Limb (tissue), 2 donors: ENCODE results near the gene CDK8.
A peak's percentile ranks its signal among the peaks of the same experiment; 100 is the strongest.
"Not testable (repeated sequence)": the region's sequence is repeated elsewhere in the genome, so short reads cannot be mapped to it uniquely, and the experiment has no call there.

Experiments
- DNase-seq, 2 donors: peaks; one replicate each; pipeline ENCODE4 v3.0.0-alpha.2; 2016; ENCODE audit errors: extremely low spot score in 2 of 2

Gene CDK8

DNA sequence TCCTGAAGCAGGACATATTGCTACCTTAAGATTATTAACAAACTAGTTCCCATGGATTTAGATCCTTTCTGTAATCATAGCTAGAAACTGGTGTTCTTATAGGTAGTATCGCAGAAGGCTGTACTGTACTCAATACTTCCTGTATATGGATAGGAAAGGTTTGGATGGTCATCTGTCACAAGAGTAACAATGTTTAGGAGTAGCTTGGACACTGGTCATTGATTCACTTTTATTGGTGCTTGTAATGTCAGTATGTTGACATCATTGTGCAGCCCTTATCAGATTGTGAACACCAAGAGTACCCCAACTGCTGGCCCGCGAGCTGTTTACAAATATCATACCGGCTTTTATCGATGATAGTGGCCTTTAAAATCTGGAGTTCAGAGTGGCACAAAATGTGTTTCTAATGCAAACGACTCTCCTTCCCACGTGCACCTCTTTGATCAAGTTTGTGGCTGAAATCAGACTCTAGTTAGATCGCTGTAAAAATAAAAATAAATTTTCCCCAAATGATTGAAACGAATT lies 605 bp upstream of the CDK8 start:
- no peak for DNase-seq

DNA sequence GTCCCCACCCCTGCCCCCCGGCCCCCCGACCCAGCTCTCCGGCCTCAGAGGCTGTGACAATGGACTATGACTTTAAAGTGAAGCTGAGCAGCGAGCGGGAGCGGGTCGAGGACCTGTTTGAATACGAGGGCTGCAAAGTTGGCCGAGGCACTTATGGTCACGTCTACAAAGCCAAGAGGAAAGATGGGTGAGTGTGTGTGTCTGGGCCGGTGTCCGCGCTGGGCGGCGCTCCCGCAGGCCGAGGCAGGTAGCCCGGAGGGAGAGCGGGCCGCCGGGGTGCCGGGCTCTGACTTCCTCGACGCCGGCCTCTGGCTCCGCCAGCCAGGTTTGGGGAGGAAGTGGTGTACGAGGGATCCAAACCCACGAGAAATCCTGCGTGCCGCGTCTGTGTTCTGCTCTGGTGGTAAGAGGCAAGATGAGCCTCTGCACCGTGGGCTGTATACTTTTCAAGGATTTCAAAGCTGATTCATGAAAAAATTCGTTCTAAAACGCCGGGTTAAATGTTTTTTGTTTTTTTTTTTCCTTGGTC lies 718 bp downstream of the CDK8 start:
- DNase-seq = peak in 1 of 2 donors; percentile 66

DNA sequence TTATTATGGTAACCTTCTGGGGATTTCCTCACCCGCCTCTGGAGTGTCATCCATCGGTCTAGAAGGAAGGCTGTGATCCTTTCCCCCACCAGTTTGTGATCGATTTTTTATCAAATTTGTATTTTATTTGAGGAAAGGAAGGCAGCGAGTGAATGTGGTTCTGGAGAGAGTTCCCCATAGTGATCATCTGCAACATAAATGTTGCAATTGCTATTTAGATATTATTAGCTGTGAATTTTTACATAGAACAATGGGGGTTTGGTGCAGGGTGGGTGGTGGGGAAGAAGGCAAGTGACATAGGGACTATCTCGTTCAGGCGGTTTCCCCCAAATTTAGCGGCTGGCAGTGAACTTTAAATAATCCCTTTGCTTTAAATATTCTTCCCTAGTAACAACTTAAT lies 1.2 kb downstream of the CDK8 start:
- DNase-seq = no peak

DNA sequence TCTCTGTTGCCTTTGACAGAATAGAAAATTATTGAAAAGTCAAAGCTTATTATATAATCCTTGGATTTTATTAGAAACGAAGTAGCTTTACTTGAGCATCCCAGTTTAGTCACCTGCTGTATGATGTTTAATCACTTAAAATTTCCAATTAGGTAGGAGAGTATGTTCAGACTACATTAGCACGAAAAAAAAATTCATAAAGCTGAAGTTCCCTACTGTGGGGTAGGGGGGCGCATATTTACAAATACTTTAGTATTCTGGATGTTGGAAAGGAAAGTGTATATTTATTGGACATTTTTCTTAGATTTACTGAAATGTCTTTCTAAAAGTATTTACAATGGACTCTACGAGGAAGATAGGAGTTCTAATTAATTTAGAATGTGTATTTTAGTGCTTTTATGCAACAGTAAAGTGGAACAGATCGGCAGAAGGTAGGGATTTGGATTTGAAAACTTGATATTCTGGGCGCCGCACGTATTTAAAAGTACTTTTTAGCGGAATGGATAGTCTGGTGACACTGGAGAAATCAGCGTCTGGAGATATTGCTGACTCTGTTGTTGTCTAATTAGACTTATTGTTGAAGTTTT lies 1.9 kb downstream of the CDK8 start:
- peak in 1 of 2 donors; percentile 38 for DNase-seq

DNA sequence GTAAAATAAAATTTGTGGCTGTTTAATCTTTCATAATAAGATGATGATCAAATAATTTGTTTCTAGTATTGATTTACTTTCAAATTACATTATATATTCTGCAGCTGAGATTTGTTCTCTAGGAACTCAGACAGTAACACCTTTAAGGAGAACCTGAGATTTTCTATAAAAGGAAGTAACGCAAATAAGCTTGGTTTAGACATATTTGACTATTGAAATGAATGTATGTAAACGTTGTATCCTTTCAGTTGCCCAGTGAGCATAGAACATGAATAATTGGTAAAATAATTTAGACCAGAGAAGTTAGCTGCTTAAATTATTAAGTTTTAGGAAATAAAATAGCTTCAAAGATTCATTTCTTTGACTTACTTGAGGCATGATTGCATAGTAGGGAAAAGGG lies 3.1 kb downstream of the CDK8 start:
- no peak for DNase-seq

DNA sequence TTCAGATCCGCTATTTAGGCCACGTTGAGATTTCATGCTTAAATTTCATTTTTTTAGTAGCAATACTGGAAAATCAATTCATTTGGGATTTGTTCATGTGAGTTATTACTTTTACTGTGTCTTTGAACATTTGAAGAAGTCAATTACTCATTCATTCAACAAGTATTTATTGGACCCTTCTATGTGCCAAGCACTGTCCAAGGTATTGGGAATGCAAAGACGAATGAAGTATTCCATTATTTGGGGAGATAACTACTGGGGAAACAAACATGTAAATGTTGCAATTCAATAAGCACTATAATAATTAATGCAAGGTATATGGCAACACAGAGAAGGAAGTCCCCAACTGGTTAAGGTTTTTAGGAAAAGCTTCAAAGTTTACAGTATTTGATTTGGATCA lies 5.7 kb downstream of the CDK8 start:
- DNase-seq = no peak

DNA sequence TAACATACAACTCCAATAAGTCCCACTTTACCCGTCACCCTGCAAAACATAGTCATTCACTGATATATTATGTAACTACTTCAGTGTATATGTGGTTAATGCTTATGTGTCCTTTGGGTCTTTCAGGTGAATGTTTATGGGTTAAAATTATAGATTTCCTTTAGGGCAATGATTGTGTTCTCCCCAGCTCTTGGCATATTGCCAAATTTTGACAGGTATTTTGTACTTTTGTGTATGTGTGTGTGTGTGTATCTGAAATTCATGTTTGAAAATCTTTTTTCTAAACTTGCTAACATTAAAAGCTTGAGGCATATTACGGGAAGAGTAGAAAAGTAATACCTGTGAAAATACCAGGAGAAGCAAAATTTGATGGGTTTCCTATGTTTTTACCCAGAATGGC lies 8.2 kb downstream of the CDK8 start:
- DNase-seq = no peak

DNA sequence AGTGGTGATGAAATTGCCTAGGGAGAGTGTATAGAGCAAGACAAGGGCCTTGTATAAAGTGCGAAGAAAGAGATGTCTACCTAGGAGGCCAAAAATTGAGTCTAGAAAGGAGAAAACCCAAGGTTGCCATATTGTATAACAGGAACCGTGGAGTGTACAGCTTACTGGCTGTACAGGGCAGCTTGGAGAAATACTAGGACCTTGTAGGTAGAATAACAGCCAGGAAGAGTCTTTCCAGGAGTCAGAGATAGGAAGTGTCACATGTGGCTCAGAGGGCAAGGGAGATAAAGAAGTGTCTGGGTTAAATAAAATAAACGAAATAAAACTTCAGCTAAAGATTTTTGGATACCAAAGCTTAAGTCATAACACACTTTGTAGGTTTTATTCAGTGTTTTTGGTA lies 12.4 kb downstream of the CDK8 start:
- DNase-seq = no peak

DNA sequence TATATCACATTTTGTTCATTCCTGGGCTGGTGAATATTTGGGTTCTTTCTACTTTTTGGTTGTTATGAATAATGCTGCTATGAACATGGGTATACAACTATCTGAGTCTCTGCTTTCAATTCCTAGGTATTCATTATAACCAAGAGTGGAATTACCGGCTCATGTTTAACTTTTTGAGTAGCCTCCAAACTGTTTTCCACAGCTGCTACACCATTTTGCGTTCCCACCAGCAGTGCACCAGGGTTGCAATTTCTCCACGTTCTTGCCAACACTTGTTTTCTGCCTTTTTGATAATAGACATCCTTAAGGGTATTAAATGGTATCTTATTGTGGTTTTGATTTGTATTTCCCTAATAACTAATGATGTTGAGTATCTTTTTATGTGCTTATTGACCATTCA lies 16.8 kb downstream of the CDK8 start:
- DNase-seq = no peak

DNA sequence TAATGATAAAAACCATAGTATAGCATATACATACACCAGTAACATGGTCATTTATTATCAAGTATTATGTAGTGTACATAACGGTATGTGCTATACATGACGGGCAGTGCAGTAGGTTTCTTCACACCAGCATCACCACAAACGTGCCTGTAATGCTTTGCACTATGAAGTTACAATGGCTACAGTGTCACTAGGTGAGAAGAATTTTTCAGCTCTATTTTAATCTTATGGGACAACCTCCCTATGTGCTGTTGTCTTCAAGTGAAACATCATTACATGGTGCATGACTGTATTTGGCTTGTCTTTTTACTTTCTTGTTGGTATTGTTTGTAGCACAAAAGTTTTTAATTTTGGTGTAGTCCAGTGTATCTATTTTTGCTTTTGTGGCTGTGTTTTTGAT lies 18.7 kb downstream of the CDK8 start:
- DNase-seq = no peak

DNA sequence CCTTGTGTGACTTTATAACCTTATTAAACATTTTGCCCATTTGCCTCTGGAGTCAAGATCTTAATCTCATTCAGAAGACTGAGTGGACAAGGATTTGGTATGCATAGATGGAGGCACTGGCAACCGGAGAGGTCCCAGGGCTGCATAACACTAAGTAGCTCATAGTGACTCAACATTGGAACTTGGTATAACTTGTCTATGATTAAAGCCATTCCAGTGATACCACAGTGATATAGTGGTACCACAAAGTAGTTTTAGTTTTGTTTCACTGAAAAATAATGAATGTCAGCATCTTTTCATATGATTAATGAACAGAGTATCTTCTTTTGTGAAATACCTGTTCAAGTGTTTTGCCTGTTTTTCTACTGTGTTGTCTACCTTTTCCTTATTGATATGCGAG lies 26.4 kb downstream of the CDK8 start:
- DNase-seq = no peak

DNA sequence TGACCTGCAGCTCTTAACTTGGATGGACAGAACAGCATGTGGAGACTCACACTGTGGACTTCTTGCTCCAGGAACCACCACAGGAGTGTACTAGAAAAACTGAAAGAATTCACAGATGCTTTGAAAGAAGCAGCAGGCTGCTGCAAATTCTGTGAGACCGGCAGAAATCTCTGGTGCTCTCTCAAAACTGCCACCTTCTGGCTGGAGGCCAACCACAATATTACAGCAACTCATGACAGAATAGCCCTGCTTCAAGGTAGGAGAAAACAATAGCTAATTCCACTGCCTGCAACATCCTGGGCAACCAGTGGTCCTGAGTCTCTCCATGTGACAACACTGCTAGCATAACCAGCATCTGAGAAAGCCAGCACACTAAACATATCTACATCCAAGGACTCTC lies 26.9 kb downstream of the CDK8 start:
- no peak for DNase-seq

DNA sequence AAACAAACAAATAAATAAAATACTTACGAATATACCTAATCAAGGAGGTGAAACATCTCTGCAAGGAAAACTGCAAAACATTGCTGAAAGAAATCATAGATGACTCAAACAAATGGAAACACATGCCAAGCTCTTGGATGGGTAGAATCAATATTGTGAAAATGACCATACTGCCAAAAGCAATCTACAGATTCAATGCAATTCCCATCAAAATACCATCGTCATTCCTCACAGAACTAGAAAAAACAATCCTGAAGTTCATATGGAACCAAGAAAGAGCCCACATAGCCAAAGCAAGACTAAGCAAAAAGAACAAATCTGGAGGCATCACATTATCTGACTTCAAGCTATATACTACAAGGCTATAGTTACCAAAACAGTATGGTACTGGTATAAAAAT lies 32.0 kb downstream of the CDK8 start:
- not testable (repeated sequence) for DNase-seq

DNA sequence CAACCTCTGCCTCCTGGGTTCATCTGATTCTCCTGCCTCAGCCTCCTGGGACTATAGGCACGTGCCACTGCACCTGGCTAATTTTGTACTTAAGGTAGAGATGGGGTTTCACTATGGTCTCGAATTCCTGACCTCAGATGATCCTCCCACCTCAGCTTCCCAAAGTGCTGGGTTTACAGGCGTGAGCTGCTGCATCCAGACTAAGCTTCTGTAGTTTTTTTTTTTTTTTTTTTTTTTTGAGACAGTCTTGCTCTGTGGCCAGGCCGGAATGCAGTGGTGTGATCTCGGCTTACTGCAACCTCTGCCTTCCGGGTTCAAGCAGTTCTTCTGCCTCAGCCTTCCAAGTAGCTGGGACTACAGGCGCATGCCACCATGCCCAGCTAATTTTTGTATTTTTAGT lies 34.9 kb downstream of the CDK8 start:
- not testable (repeated sequence) for DNase-seq

DNA sequence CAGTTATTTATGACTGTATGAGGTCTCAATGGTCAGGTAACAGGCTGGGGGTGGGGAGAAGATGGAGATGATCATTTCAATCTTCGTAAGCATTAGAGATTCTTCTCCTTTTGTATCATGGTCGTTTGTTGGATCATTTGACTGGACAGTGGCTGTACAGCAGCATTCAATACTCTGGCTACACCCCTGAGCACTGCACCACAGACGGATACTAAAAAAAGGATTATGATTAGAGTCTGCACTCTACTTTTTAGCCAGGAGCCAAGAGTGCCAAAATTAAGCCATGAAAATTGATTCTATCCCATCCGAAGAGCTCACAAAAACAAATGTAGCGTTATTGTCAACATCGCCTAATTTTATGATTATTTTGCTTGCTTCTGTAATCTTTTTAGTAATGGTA lies 41.9 kb downstream of the CDK8 start:
- no peak for DNase-seq

DNA sequence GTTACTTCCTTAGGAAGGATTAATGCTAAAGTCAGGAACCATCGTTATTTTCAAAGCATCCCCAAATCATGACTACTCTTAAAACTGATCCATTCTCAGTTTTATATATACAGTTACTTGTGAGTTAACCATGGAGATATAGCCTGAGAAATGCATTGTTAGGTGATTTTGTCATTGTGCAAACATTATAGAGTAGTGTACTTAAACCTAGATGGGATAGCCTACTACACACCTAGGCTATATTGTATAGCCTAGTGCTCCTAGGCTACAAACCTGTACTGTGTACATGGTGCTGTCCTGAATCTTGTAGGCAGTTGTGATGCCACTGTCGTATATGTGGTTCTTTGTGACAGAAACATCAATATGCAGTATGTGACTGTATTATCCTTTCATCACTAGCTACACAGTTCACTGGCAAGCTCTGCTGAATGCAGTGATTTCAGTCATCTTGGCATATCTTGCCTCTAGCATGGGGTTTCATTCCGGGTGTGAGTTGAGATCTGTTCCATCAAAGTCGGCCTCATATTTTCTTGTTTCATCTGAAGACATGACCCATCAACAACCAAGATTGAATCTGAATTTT lies 45.3 kb downstream of the CDK8 start:
- DNase-seq = no peak

DNA sequence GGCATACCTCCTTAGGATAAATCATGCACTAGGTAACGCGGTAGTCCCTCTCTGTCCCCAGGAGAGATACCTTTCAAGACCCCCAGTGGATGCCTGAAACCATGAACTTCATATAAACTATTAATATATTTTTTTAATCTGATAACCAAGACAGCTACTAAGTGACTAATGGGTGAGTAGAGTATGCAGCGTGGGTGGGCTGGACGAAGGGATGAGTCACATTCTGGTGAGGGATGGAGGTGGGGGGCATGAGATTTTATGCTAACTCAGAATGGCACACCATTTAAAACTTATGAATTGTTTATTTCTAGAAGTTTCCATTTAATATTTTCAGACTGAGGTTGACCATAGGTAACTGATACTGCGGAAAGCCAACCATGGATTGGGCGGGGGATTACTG lies 46.2 kb downstream of the CDK8 start:
- no peak for DNase-seq

DNA sequence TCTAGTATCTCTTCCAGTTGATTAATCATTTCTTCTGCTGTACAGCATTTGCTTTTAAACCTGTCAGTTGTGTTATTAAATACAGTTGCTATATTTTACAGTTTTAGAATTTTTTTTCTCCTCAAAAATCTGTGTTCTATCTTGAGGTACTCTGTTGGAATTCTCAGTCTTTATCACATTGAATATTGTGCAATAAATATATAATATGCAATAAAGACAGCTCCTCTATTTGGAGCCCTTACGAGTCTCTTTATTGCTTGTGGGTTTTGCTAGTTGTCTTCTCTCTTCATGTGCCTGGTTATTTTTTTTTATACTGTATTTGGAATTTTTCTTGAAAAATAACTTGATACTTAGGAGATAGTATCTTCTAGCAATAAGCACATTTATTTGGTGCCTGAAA lies 51.7 kb downstream of the CDK8 start:
- no peak for DNase-seq

DNA sequence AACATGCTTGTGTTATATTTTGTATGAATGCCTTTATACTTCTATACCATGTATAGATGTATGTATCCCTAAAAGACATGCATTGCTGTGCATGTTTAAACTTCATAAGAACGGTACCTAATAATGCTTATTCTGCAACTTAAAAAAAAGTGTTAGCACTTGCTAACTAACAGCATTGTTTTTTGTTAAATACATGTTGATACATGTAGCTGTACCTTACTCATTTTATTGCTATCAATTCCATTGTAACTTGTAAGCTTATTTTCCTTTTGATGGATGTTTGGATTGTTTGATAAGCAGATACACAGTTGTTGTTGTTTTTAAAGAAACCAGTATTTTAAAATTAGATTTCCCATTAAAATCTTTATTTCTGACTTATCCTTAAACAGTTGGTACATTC lies 53.8 kb downstream of the CDK8 start:
- DNase-seq = no peak

DNA sequence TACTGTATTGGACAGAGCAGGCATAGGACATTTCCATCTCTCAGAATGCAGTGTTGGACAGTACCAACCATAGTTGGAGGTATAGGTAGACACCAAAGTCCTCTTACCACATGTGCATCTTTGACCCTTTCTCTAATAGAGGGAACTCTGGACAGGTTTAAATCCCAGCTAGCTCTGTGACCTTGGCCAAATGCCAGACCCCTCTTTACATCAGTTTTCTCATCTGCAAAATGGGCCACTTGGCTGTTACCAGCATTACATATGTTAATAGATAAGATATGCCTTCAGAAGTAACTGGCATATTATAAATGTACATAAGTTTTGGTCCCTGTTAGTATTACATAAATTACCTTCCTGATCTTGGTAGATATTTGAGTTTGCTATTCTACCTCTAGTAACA lies 54.3 kb downstream of the CDK8 start:
- no peak for DNase-seq

DNA sequence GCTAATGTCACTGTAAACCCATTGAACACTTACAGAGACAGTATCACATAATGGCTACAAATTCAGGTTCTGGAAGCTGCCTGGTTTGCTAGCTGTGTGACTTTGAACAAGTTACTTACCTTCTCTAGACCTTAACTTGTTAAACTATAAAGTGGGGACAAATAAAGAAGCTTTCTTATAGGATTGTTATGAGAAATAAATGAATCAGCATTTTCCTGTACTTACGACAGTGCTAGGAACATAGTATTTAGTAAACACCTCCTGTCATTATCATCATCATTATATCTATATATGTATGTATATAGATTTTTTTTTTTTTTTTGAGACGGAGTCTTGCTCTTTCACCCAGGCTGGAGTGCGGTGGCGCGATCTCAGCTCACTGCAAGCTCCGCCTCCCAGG lies 54.9 kb downstream of the CDK8 start:
- no peak for DNase-seq

DNA sequence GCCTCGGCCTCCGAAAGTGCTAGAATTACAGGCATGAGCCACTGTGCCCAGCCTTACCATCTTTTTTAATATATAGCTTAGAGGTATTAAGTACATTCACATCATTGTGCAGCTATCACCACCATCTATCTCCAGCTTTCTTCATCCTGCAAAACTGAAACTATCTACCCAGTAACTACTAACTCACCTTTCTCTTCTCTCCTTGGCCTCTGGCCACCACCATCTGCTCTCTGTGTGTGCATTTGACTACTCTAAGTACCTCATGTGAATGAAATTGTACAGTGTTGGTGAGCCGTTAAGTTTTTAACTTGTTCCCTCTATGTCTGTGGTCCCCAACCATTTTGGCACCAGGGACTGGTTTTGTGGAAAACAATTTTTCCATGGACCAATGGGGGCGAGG lies 56.1 kb downstream of the CDK8 start:
- DNase-seq = no peak

DNA sequence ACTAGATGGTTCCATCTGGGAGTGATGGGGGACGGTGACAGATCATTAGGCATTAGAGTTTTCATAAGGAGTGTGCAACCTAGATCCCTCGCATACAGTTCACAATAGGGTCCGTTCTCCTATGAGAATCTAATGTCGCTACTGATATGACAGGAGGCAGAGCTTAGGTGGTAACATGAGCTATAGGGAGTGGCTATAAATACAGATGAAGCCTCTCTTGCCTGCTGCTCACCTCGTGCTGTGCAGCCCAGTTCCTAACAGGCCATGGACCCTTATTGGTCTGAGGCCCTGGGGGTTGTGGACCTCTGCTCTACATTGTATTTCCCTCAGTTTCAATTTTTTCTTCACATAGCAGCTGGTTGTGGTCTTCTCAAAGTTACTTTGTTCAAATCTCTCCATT lies 56.5 kb downstream of the CDK8 start:
- no peak for DNase-seq
